Caco-2 (cell line): Measurements from ENCODE around the gene ZNF320. TPM values are rescaled to one million over a fixed set of nuclear protein-coding genes. Genes with fewer than 3 reads are reported as not detected.
"Not testable (repeated sequence)": the region's sequence is repeated elsewhere in the genome, so short reads cannot be mapped to it uniquely, and the experiment has no call there.

Source experiments
- BruUV-seq: library from RNA; stranded (reverse); fragments of 400-500 nt; replicated peaks from 2 replicates; lab custom pipeline; 2021; lab: Mats Ljungman, UMichigan
- CTCF ChIA-PET: fragments of 300-600 bp; sonication (Branson Sonifier 250); formaldehyde crosslinking; loops from one replicate; lab custom pipeline; 2022; ENCODE audit warnings: antibody characterized with exemption; lab: Charles Lee
- POLR2A ChIA-PET: fragments of 300-600 bp; sonication (Branson Sonifier 250); formaldehyde crosslinking; loops from one replicate; lab custom pipeline; 2022; ENCODE audit warnings: antibody characterized with exemption; lab: Charles Lee
- DNase-seq, 2 experiments: peaks; one replicate each; pipeline versions ENCODE4 v3.0.0 to v3.0.0-alpha.2; 2020 to 2022
- H3K27me3 ChIP-seq: replicated peaks from 2 replicates; pipeline ENCODE4 v1.6.0; 2011; ENCODE audit warnings: low read length; ENCODE audit not compliant: control insufficient read depth, insufficient read depth
- H3K36me3 ChIP-seq: 2 replicates; pipeline ENCODE4 v1.5.1; 2011; ENCODE audit warnings: low read length; ENCODE audit not compliant: control insufficient read depth, insufficient read depth
- H3K4me1 ChIP-seq: fragments of 250-450 bp; sonication (Bioruptor Pico); 2 replicates; pipeline ENCODE4 v1.5.1; 2020; ENCODE audit warnings: mild to moderate bottlenecking
- H3K4me3 ChIP-seq: 2 replicates; pipeline ENCODE4 v1.5.1; 2011; ENCODE audit warnings: low read depth, mild to moderate bottlenecking, control low read depth, low read length
- H3K9me3 ChIP-seq: fragments of 250-450 bp; sonication (Bioruptor Pico); 2 replicates; pipeline ENCODE4 v1.5.1; 2020; ENCODE audit warnings: mild to moderate bottlenecking, moderate library complexity
- H3K27ac Mint-ChIP-seq: one replicate; pipeline ENCODE4 v1.8.0; 2022; ENCODE audit warnings: mixed read lengths; ENCODE audit not compliant: unreplicated experiment
- H3K27me3 Mint-ChIP-seq: one replicate; pipeline ENCODE4 v1.8.0; 2022; ENCODE audit warnings: mixed read lengths; ENCODE audit not compliant: insufficient read depth, unreplicated experiment
- H3K36me3 Mint-ChIP-seq: one replicate; pipeline ENCODE4 v1.8.0; 2022; ENCODE audit warnings: mild to moderate bottlenecking, mixed read lengths; ENCODE audit not compliant: insufficient read depth, unreplicated experiment
- H3K4me1 Mint-ChIP-seq: one replicate; pipeline ENCODE4 v1.8.0; 2022; ENCODE audit warnings: low read depth, mixed read lengths; ENCODE audit not compliant: unreplicated experiment
- H3K4me3 Mint-ChIP-seq: one replicate; pipeline ENCODE4 v1.8.0; 2022; ENCODE audit warnings: mild to moderate bottlenecking, moderate library complexity, mixed read lengths; ENCODE audit not compliant: unreplicated experiment
- H3K9me3 Mint-ChIP-seq: one replicate; pipeline ENCODE4 v1.8.0; 2022; ENCODE audit warnings: mixed read lengths; ENCODE audit not compliant: unreplicated experiment
- CTCF ChIP-seq, 2 experiments: fragments of 200-600 bp in 1 of 2; IDR thresholded peaks; 1 replicate in 1 of 2; 2 replicates in 1 of 2; pipeline versions ENCODE4 v1.5.1 to v1.8.0; 2011 to 2022; ENCODE audit warnings: antibody characterized with exemption in 1 of 2, control low read depth in 1 of 2, inconsistent platforms in 1 of 2, low read depth in 1 of 2, low read length in 1 of 2, mild to moderate bottlenecking in 1 of 2, moderate library complexity in 1 of 2; ENCODE audit not compliant: insufficient read depth in 1 of 2, severe bottlenecking in 1 of 2, unreplicated experiment in 1 of 2
- intact Hi-C: fragments of 100-400 bp; cut with micrococcal nuclease; formaldehyde crosslinking; loops from one replicate; pipeline ENCODE4 v1.10.0; 2022; ENCODE audit not compliant: unreplicated experiment
- total RNA-seq: library from RNA; stranded (reverse); gene quantifications from 2 replicates; pipeline ENCODE4 v1.2.3, GENCODE V29; 2022

The ZNF320 gene
- total RNA-seq, 1 experiment from 2014 or later, result 14.7 TPM

- H3K27me3 Mint-ChIP-seq, result no peaks in the 10 kb centered on the region
- Histone ChIP-seq H3K9me3 (peaks cover 50% of the 10 kb centered on the region), H3K4me1 (peaks cover 32% of the 10 kb centered on the region), H3K36me3 (no peaks in the 10 kb centered on the region), H3K27me3 (no peaks in the 10 kb centered on the region), H3K4me3 (peak overlapping the region; percentile 87; the same call in 1 of the 2 replicates)
- POLR2A ChIA-PET, result no interaction called here
- peak overlapping the region; percentile 96 for H3K4me3 Mint-ChIP-seq
- peaks cover 20% of the 10 kb centered on the region for H3K4me1 Mint-ChIP-seq
- intact Hi-C loops, result loop anchor here (2.0 kb wide), 1 partner anchor 19 kb away; the partner anchor contains the start of gene ZNF816
- H3K27ac Mint-ChIP-seq, result peak overlapping the region; percentile 92
- H3K9me3 Mint-ChIP-seq, result peaks cover 14% of the 10 kb centered on the region
- CTCF ChIA-PET, result no interaction called here
- H3K36me3 Mint-ChIP-seq, result peaks cover 68% of the 10 kb centered on the region
- BruUV-seq, result no TSS peak
- no peak for DNase-seq
- no peak for TF ChIP-seq CTCF (IDR thresholded peaks at IDR 0.05; ENCODE audit: insufficient read depth in 1 of 2, low read depth in 1 of 2, low read length in 1 of 2, severe bottlenecking in 1 of 2, unreplicated experiment in 1 of 2)
These were observed 45.9 kb upstream of the ZNF320 start for GRCh38 chr19:52943134-52943883.

- no peaks in the 10 kb centered on the region; the same call in 1 of the 2 replicates for H3K36me3 ChIP-seq
- H3K4me1 ChIP-seq, result peaks cover 32% of the 10 kb centered on the region
- peaks cover 63% of the 10 kb centered on the region for H3K36me3 Mint-ChIP-seq
- H3K4me3 Mint-ChIP-seq, result peak overlapping the region; percentile 96
- ChIA-PET POLR2A (no interaction called here), CTCF (no interaction called here)
- peaks cover 47% of the 10 kb centered on the region for H3K9me3 ChIP-seq
- H3K27ac Mint-ChIP-seq, result peak overlapping the region; percentile 92
- H3K4me1 Mint-ChIP-seq, result peaks cover 20% of the 10 kb centered on the region
- no peaks in the 10 kb centered on the region for H3K27me3 ChIP-seq
- peak overlapping the region; percentile 87 for H3K4me3 ChIP-seq
- TF ChIP-seq CTCF (IDR thresholded peaks at IDR 0.05; ENCODE audit: insufficient read depth in 1 of 2, low read depth in 1 of 2, low read length in 1 of 2, severe bottlenecking in 1 of 2, unreplicated experiment in 1 of 2), result no peak
- peak; percentile 94 to 95 for DNase-seq
- TSS peak; percentile 91 for BruUV-seq
- intact Hi-C loops, result loop anchor here (2.0 kb wide), 1 partner anchor 20 kb away; the partner anchor contains the start of gene ZNF816
- H3K9me3 Mint-ChIP-seq, result peaks cover 14% of the 10 kb centered on the region
- H3K27me3 Mint-ChIP-seq, result no peaks in the 10 kb centered on the region
These were observed 45.1 kb upstream of the ZNF320 start for GRCh38 chr19:52942386-52943133.

GRCh38 chr19:52941941-52942385 lies 44.5 kb upstream of the ZNF320 start:
- ChIA-PET POLR2A (no interaction called here), CTCF (no interaction called here)
- peaks cover 36% of the 10 kb centered on the region for H3K4me1 ChIP-seq
- TF ChIP-seq CTCF (IDR thresholded peaks at IDR 0.05; ENCODE audit: insufficient read depth in 1 of 2, low read depth in 1 of 2, low read length in 1 of 2, severe bottlenecking in 1 of 2, unreplicated experiment in 1 of 2), result no peak
- H3K9me3 ChIP-seq, result peaks cover 44% of the 10 kb centered on the region
- peaks cover 14% of the 10 kb centered on the region for H3K9me3 Mint-ChIP-seq
- peak overlapping the region; percentile 87 for H3K4me3 ChIP-seq
- peak; percentile 38 to 43 for DNase-seq
- H3K4me1 Mint-ChIP-seq, result peaks cover 21% of the 10 kb centered on the region
- TSS peak; percentile 80 for BruUV-seq
- peak overlapping the region; percentile 92 for H3K27ac Mint-ChIP-seq
- peaks cover 57% of the 10 kb centered on the region for H3K36me3 Mint-ChIP-seq
- intact Hi-C loops, result loop anchor here (2.0 kb wide), 1 partner anchor 21 kb away; the partner anchor contains the start of gene ZNF816
- H3K27me3 ChIP-seq, result no peaks in the 10 kb centered on the region
- H3K27me3 Mint-ChIP-seq, result no peaks in the 10 kb centered on the region
- peaks cover 3% of the 10 kb centered on the region; the same call in 1 of the 2 replicates for H3K36me3 ChIP-seq
- peak overlapping the region; percentile 96 for H3K4me3 Mint-ChIP-seq

DNA sequence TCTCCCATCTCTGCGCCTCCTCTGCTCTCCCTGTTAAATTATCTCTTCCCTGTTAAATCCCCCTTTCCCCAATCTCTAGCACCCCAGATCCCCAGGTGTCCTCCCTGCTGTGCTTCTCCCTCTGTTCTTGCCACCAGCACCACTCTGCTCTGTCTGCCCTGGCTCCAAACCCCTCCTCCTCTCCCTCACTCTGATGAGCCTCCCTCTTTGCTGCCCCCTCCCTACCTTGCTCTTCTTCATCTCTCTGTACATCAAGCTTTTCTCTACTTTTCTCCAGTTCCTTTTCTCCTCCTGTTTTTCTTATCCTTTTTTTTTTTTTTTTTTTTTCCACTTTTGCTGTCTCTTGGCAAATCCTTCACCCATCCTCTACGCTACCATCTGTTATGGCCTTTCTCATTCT lies 44.1 kb upstream of the ZNF320 start:
- H3K36me3 ChIP-seq, POLR2A ChIA-PET, BruUV-seq, intact Hi-C loops, DNase-seq, H3K27me3 Mint-ChIP-seq, H3K27me3 ChIP-seq, CTCF ChIA-PET: not testable (repeated sequence)
- H3K4me3 Mint-ChIP-seq, result peak overlapping the region; percentile 96
- H3K9me3 Mint-ChIP-seq, result peaks cover 14% of the 10 kb centered on the region
- H3K4me1 Mint-ChIP-seq, result peaks cover 25% of the 10 kb centered on the region
- Histone ChIP-seq H3K9me3 (peaks cover 39% of the 10 kb centered on the region), H3K4me1 (peaks cover 40% of the 10 kb centered on the region), H3K4me3 (peak overlapping the region; percentile 87)
- peak overlapping the region; percentile 92 for H3K27ac Mint-ChIP-seq
- H3K36me3 Mint-ChIP-seq, result peaks cover 57% of the 10 kb centered on the region
